OCI-LY7 (cell line): ENCODE results near the gene THPO. TPM values are rescaled to one million over a fixed set of nuclear protein-coding genes. Genes with fewer than 3 reads are reported as not detected.
"Not testable (repeated sequence)": the region's sequence is repeated elsewhere in the genome, so short reads cannot be mapped to it uniquely, and the experiment has no call there.

ENCODE experiments used
- BruUV-seq: library from RNA; stranded (reverse); fragments of 400-500 nt; replicated peaks from 2 replicates; lab custom pipeline; 2021; lab: Mats Ljungman, UMichigan
- CTCF ChIA-PET: fragments of 300-600 bp; sonication (Branson Sonifier 250); formaldehyde crosslinking; loops from one replicate; lab custom pipeline; 2022; ENCODE audit warnings: antibody characterized with exemption; ENCODE audit not compliant: unreplicated experiment; lab: Charles Lee
- POLR2A ChIA-PET: fragments of 300-600 bp; sonication (Branson Sonifier 250); formaldehyde crosslinking; loops from one replicate; lab custom pipeline; 2022; ENCODE audit warnings: antibody characterized with exemption; lab: Charles Lee
- DNase-seq: peaks from one replicate; pipeline ENCODE4 v3.0.0-alpha.2; 2015; ENCODE audit warnings: low spot score
- H2AFZ ChIP-seq: fragments of 200-600 bp; sonication (generic), shearing (Covaris generic); 2 replicates; pipeline ENCODE4 v1.6.1; 2014; ENCODE audit warnings: mild to moderate bottlenecking, antibody characterized with exemption, low read length, moderate library complexity
- H3K27ac ChIP-seq: fragments of 200-600 bp; sonication (generic); 2 replicates; pipeline ENCODE4 v1.5.1; 2014; ENCODE audit warnings: mixed run types, low read depth, mild to moderate bottlenecking, moderate library complexity, low read length, inconsistent platforms; ENCODE audit not compliant: poor library complexity, severe bottlenecking
- H3K36me3 ChIP-seq: fragments of 200-600 bp; sonication (generic); 2 replicates; pipeline ENCODE4 v1.6.1; 2014; ENCODE audit warnings: mild to moderate bottlenecking, antibody characterized with exemption, low read length, moderate library complexity, mixed read lengths; ENCODE audit not compliant: insufficient read depth
- H3K4me1 ChIP-seq: fragments of 200-600 bp; sonication (generic); 2 replicates; pipeline ENCODE4 v1.5.1; 2014; ENCODE audit warnings: mild to moderate bottlenecking, low read length; ENCODE audit not compliant: insufficient read depth, poor library complexity, severe bottlenecking
- H3K4me2 ChIP-seq: fragments of 200-600 bp; sonication (generic); 2 replicates; pipeline ENCODE4 v1.6.1; 2014; ENCODE audit warnings: mild to moderate bottlenecking, low read length
- H3K4me3 ChIP-seq: fragments of 200-600 bp; sonication (generic); 2 replicates; pipeline ENCODE4 v1.5.1; 2014; ENCODE audit warnings: mild to moderate bottlenecking, low read depth, low read length; ENCODE audit not compliant: poor library complexity, severe bottlenecking
- H3K79me2 ChIP-seq: fragments of 200-600 bp; sonication (generic); 2 replicates; pipeline ENCODE4 v1.6.1; 2016; ENCODE audit warnings: low read depth, mild to moderate bottlenecking, low read length, moderate library complexity, mixed read lengths; ENCODE audit not compliant: insufficient read depth
- H3K9me2 ChIP-seq: fragments of 200-600 bp; sonication (generic); 2 replicates; pipeline ENCODE4 v1.6.1; 2016; ENCODE audit warnings: mild to moderate bottlenecking, low read length, mixed read lengths; ENCODE audit not compliant: insufficient read depth
- H3K9me3 ChIP-seq: fragments of 200-600 bp; sonication (generic); 2 replicates; pipeline ENCODE4 v1.6.1; 2014; ENCODE audit warnings: mild to moderate bottlenecking, mixed run types, low read length, mixed read lengths
- H4K20me1 ChIP-seq: fragments of 200-600 bp; sonication (generic); 2 replicates; pipeline ENCODE4 v1.6.1; 2014; ENCODE audit warnings: mild to moderate bottlenecking, antibody characterized with exemption, low read length, moderate library complexity, mixed read lengths; ENCODE audit not compliant: insufficient read depth
- CTCF ChIP-seq: fragments of 200-600 bp; sonication (generic); conservative IDR thresholded peaks from 2 replicates; pipeline ENCODE4 v1.5.1; 2014; ENCODE audit warnings: mild to moderate bottlenecking, antibody characterized with exemption, low read length, moderate library complexity, mixed read lengths
- EZH2phosphoT487 ChIP-seq: fragments of 200-600 bp; sonication (generic); IDR thresholded peaks from 2 replicates; pipeline ENCODE4 v1.6.1; 2018; ENCODE audit warnings: low read depth, borderline replicate concordance, mild to moderate bottlenecking, mixed run types, antibody characterized with exemption, low read length, moderate library complexity, mixed read lengths
- intact Hi-C: fragments of 100-400 bp; cut with micrococcal nuclease; formaldehyde crosslinking; loops from one replicate; pipeline ENCODE4 v1.10.0; 2022; ENCODE audit not compliant: unreplicated experiment
- total RNA-seq, 2 experiments: library from RNA; depleted of rRNA in 1 of 2; stranded (reverse); fragments of >200 nt in 1 of 2; shearing (Covaris generic) in 1 of 2; gene quantifications; 2 replicates each; pipeline ENCODE4 v1.2.3, GENCODE V29; 2014 to 2022

The THPO gene
- total RNA-seq, 2 experiments from 2014 or later: not detected

GRCh38 chr3:184343200-184343876 lies 34.7 kb downstream of the THPO start:
- intact Hi-C loops: no loop called here
- no peak overlapping the region for H3K27ac ChIP-seq
- no TSS peak for BruUV-seq
- no peaks in the 10 kb centered on the region for H3K79me2 ChIP-seq
- H3K4me3 ChIP-seq: no peak overlapping the region
- H3K4me1 ChIP-seq: no peaks in the 10 kb centered on the region
- no peak for DNase-seq
- H2AFZ ChIP-seq: no peak overlapping the region
- no peaks in the 10 kb centered on the region for H4K20me1 ChIP-seq
- H3K4me2 ChIP-seq: no peak overlapping the region
- H3K36me3 ChIP-seq: no peaks in the 10 kb centered on the region
- no peaks in the 10 kb centered on the region for H3K9me2 ChIP-seq
- CTCF ChIA-PET: interaction anchor here (0.6 kb wide), 1 partner anchor 25 kb away, joined by 3 read pairs; no protein-coding TSS in a partner anchor
- TF ChIP-seq EZH2phosphoT487: no peak
- TF ChIP-seq CTCF: no peak
- H3K9me3 ChIP-seq: no peaks in the 10 kb centered on the region
- POLR2A ChIA-PET: no interaction called here

- no peak overlapping the region for H3K4me3 ChIP-seq
- no peak overlapping the region for H3K4me2 ChIP-seq
- H3K27ac ChIP-seq: no peak overlapping the region
- H3K36me3 ChIP-seq: no peaks in the 10 kb centered on the region
- POLR2A ChIA-PET: interaction anchor here (0.6 kb wide), 1 partner anchor 76 kb away, joined by 3 read pairs; no protein-coding TSS in a partner anchor
- intact Hi-C loops: no loop called here
- no peaks in the 10 kb centered on the region for H3K9me2 ChIP-seq
- no peaks in the 10 kb centered on the region for H3K79me2 ChIP-seq
- CTCF ChIA-PET: no interaction called here
- no peaks in the 10 kb centered on the region for H3K9me3 ChIP-seq
- no TSS peak for BruUV-seq
- no peak overlapping the region for H2AFZ ChIP-seq
- no peaks in the 10 kb centered on the region for H3K4me1 ChIP-seq
- no peak for DNase-seq
- no peaks in the 10 kb centered on the region for H4K20me1 ChIP-seq
- TF ChIP-seq CTCF (no peak), EZH2phosphoT487 (no peak)
These were observed 36.1 kb downstream of the THPO start for GRCh38 chr3:184341925-184342324.

GRCh38 chr3:184339451-184340135 lies 38.4 kb downstream of the THPO start:
- H4K20me1 ChIP-seq, H3K4me1 ChIP-seq, H3K9me3 ChIP-seq, H2AFZ ChIP-seq, BruUV-seq, H3K4me3 ChIP-seq, H3K27ac ChIP-seq, intact Hi-C loops, CTCF ChIA-PET, H3K4me2 ChIP-seq, DNase-seq, H3K9me2 ChIP-seq, H3K79me2 ChIP-seq, POLR2A ChIA-PET: not testable (repeated sequence)
- H3K36me3 ChIP-seq: peaks cover 11% of the 10 kb centered on the region; the same call in 1 of the 2 replicates
